Measurements from ENCODE around the gene PGPEP1. TPM values are rescaled to one million over a fixed set of nuclear protein-coding genes. Genes with fewer than 3 reads are reported as not detected.

The PGPEP1 gene
- total and polyA plus RNA-seq, 3 donors from 2014 or later: 10.8 to 16.2 (median 12.4) TPM

GRCh38 chr19:18328340-18329034, 11.9 kb upstream of the PGPEP1 start:
- H3K36me3 ChIP-seq (ENCODE audit: low read depth, missing control alignments): no peaks in the 10 kb centered on the region
- peak; percentile 97 to 100 (median 100) for TF ChIP-seq CTCF (IDR thresholded peaks at IDR 0.05)
- no peak for TF ChIP-seq POLR2A (IDR thresholded peaks at IDR 0.05)
- peaks cover 12% of the 10 kb centered on the region for H3K4me1 ChIP-seq
- H3K9me3 ChIP-seq: no peaks in the 10 kb centered on the region
- 3 to 4% methylated on average over 9 of the region's 9 CpGs for WGBS, 2 donors
- H3K27ac ChIP-seq: peak overlapping the region; percentile 14 to 80
- no peaks in the 10 kb centered on the region for H3K27me3 ChIP-seq
- peak overlapping the region in 1 of 2 donors; percentile 21 for H3K4me3 ChIP-seq
- peak; percentile 99 for DNase-seq
- intact Hi-C loops (cut with DNase I; ENCODE audit: low total_unique reads): no loop called here

- Histone ChIP-seq H3K27ac (peak overlapping the region; percentile 14 to 80), H3K4me3 (peak overlapping the region in 1 of 2 donors; percentile 21), H3K36me3 (ENCODE audit: low read depth, missing control alignments) (no peaks in the 10 kb centered on the region), H3K27me3 (no peaks in the 10 kb centered on the region), H3K4me1 (peaks cover 7% of the 10 kb centered on the region), H3K9me3 (no peaks in the 10 kb centered on the region)
- TF ChIP-seq CTCF (IDR thresholded peaks at IDR 0.05) (no peak), POLR2A (IDR thresholded peaks at IDR 0.05) (no peak)
- 15 to 61% methylated on average over 4 to 6 of the region's 6 CpGs for WGBS, 2 donors
- intact Hi-C loops (cut with DNase I; ENCODE audit: low total_unique reads): no loop called here
- DNase-seq: no peak
Observed at GRCh38 chr19:18329035-18329376, 11.4 kb upstream of the PGPEP1 start.

- Histone ChIP-seq H3K36me3 (ENCODE audit: low read depth, missing control alignments) (no peaks in the 10 kb centered on the region), H3K9me3 (no peaks in the 10 kb centered on the region), H3K4me3 (no peak overlapping the region), H3K27me3 (no peaks in the 10 kb centered on the region), H3K27ac (no peak overlapping the region), H3K4me1 (peaks cover 7% of the 10 kb centered on the region)
- TF ChIP-seq POLR2A (IDR thresholded peaks at IDR 0.05): no peak
- no peak for TF ChIP-seq CTCF (IDR thresholded peaks at IDR 0.05)
- DNase-seq: no peak
- WGBS, 2 donors: 88 to 94% methylated on average over 9 of the region's 9 CpGs
- intact Hi-C loops (cut with DNase I; ENCODE audit: low total_unique reads): no loop called here
Observed at GRCh38 chr19:18330868-18331267, 9.5 kb upstream of the PGPEP1 start.

GRCh38 chr19:18332917-18333530, 7.4 kb upstream of the PGPEP1 start:
- H3K4me1 ChIP-seq: peaks cover 7% of the 10 kb centered on the region
- H3K27ac ChIP-seq: no peak overlapping the region
- 82 to 89% methylated on average over 15 of the region's 15 CpGs for WGBS, 2 donors

More at GRCh38 chr19:18332917-18333530, 7.4 kb upstream of the PGPEP1 start:
- H3K36me3 ChIP-seq (ENCODE audit: low read depth, missing control alignments): no peaks in the 10 kb centered on the region
- no peak for DNase-seq
- no peaks in the 10 kb centered on the region for H3K27me3 ChIP-seq
- TF ChIP-seq POLR2A (IDR thresholded peaks at IDR 0.05): no peak
- no peak for TF ChIP-seq CTCF (IDR thresholded peaks at IDR 0.05)
- intact Hi-C loops (cut with DNase I; ENCODE audit: low total_unique reads): no loop called here
- no peak overlapping the region for H3K4me3 ChIP-seq
- H3K9me3 ChIP-seq: no peaks in the 10 kb centered on the region

Measured in testis (tissue), 3 donors.